ENCODE data around the gene TBC1D32. TPM values are rescaled to one million over a fixed set of nuclear protein-coding genes. Genes with fewer than 3 reads are reported as not detected.

Gene TBC1D32
- total and polyA plus RNA-seq, 2 donors (not counting 3 experiments of a cell fraction or from before 2014, with no cell fraction given): 2.5 to 4.0 TPM

DNA sequence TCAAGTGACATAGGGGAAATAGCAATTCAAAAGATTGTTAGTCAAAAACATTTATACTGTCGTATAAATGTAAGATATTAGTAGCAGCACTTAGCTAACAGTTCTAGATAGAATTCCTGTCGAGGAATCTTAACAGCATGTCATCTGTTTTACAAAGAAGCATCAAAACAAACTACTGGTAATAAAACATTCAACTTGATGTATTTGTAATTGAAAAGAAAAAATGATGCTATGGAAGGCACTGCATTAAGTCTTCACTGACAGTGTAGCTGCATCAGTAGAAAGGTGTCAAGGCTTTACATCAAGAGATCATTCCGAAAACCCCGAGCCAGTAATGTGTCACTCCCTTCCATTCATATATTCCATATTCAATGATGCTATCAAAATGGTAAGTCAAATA lies 223.5 kb downstream of the TBC1D32 start:
- no peak for DNase-seq (ENCODE audit: low read depth, low spot score)
- Histone ChIP-seq H3K27me3 (ENCODE audit: control insufficient read depth in 2 of 2, insufficient read depth in 2 of 2, low read length in 2 of 2) (no peaks in the 10 kb centered on the region), H3K4me3 (replicated peaks in 1 of 3; ENCODE audit: insufficient read depth in 1 of 3, low read depth in 1 of 3, low read length in 3 of 3) (no peak overlapping the region), H4K20me1 (replicated peaks; ENCODE audit: control insufficient read depth, extremely low read depth, insufficient read depth, low read length) (no peaks in the 10 kb centered on the region), H3K27ac (ENCODE audit: insufficient read depth, low read depth, low read length) (no peak overlapping the region), H2AFZ (ENCODE audit: low read depth, low read length) (no peak overlapping the region), H3K36me3 (ENCODE audit: control insufficient read depth in 2 of 2, extremely low read depth in 1 of 2, insufficient read depth in 2 of 2, low read length in 2 of 2) (no peaks in the 10 kb centered on the region), H3K9me1 (replicated peaks; ENCODE audit: control insufficient read depth, extremely low read depth, insufficient read depth, low read length) (no peaks in the 10 kb centered on the region), H3K9me3 (replicated peaks; ENCODE audit: control insufficient read depth, insufficient read depth, low read length) (no peaks in the 10 kb centered on the region), H3K79me2 (ENCODE audit: control insufficient read depth, insufficient read depth, low read length) (no peaks in the 10 kb centered on the region), H3K4me2 (ENCODE audit: insufficient read depth, low read length) (no peak overlapping the region), H3K4me1 (ENCODE audit: control insufficient read depth, extremely low read depth, insufficient read depth, low read length) (no peaks in the 10 kb centered on the region), H3K9ac (replicated peaks; ENCODE audit: extremely low read depth, insufficient read depth, low read length) (no peak overlapping the region)
- dilution Hi-C loops (cut with MboI; ENCODE audit: extremely low pct_ligation_motif_present, low sequenced_read_pairs): no loop called here
- intact Hi-C loops (cut with micrococcal nuclease): loop anchor here (1.0 kb wide), 1 partner anchor 8 kb away; no protein-coding TSS in a partner anchor
- no TSS peak for BruUV-seq (replicated peaks)
- CTCF ChIA-PET: no interaction called here
- TF ChIP-seq JUN (IDR thresholded peaks at IDR 0.05; ENCODE audit: borderline replicate concordance, insufficient read depth, insufficient read length, low read depth): no peak
- TF ChIP-seq, protein P1, sequence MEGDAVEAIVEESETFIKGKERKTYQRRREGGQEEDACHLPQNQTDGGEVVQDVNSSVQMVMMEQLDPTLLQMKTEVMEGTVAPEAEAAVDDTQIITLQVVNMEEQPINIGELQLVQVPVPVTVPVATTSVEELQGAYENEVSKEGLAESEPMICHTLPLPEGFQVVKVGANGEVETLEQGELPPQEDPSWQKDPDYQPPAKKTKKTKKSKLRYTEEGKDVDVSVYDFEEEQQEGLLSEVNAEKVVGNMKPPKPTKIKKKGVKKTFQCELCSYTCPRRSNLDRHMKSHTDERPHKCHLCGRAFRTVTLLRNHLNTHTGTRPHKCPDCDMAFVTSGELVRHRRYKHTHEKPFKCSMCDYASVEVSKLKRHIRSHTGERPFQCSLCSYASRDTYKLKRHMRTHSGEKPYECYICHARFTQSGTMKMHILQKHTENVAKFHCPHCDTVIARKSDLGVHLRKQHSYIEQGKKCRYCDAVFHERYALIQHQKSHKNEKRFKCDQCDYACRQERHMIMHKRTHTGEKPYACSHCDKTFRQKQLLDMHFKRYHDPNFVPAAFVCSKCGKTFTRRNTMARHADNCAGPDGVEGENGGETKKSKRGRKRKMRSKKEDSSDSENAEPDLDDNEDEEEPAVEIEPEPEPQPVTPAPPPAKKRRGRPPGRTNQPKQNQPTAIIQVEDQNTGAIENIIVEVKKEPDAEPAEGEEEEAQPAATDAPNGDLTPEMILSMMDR (IDR thresholded peaks at IDR 0.05; ENCODE audit: extremely low read depth in 1 of 2, insufficient read depth in 1 of 2, low read depth in 1 of 2, low read length in 2 of 2): no peak
- no peak for FAIRE-seq
- POLR2A ChIA-PET: no interaction called here

DNA sequence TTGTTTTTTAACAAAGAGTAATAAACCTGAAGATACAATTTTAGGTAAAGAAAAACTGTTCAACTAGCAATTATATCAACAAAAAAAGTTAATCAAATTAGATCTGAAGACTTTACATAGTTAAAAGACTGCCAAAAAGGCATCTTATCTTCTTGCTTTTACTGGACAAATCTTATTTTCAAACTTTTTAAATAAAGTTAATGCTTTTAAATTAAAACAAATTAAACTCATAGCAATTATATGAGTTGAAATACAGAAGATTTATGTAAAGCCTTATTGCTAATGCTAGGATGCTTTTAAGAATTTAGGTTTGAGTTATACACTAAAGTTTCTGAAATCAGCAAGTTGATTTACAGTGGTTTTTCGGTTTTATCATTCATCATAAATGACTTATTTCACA lies 227.3 kb downstream of the TBC1D32 start:
- ChIA-PET POLR2A (no interaction called here), CTCF (no interaction called here)
- Histone ChIP-seq H3K4me1 (ENCODE audit: control insufficient read depth, extremely low read depth, insufficient read depth, low read length) (no peaks in the 10 kb centered on the region), H3K79me2 (ENCODE audit: control insufficient read depth, insufficient read depth, low read length) (no peaks in the 10 kb centered on the region), H4K20me1 (replicated peaks; ENCODE audit: control insufficient read depth, extremely low read depth, insufficient read depth, low read length) (no peaks in the 10 kb centered on the region), H3K4me3 (replicated peaks in 1 of 3; ENCODE audit: insufficient read depth in 1 of 3, low read depth in 1 of 3, low read length in 3 of 3) (no peak overlapping the region), H3K9me1 (replicated peaks; ENCODE audit: control insufficient read depth, extremely low read depth, insufficient read depth, low read length) (no peaks in the 10 kb centered on the region), H3K36me3 (ENCODE audit: control insufficient read depth in 2 of 2, extremely low read depth in 1 of 2, insufficient read depth in 2 of 2, low read length in 2 of 2) (no peaks in the 10 kb centered on the region), H3K4me2 (ENCODE audit: insufficient read depth, low read length) (no peak overlapping the region), H2AFZ (ENCODE audit: low read depth, low read length) (no peak overlapping the region), H3K27ac (ENCODE audit: insufficient read depth, low read depth, low read length) (no peak overlapping the region), H3K9ac (replicated peaks; ENCODE audit: extremely low read depth, insufficient read depth, low read length) (no peak overlapping the region), H3K27me3 (ENCODE audit: control insufficient read depth in 2 of 2, insufficient read depth in 2 of 2, low read length in 2 of 2) (no peaks in the 10 kb centered on the region), H3K9me3 (replicated peaks; ENCODE audit: control insufficient read depth, insufficient read depth, low read length) (no peaks in the 10 kb centered on the region)
- intact Hi-C loops (cut with micrococcal nuclease) (no loop called here), dilution Hi-C loops (cut with MboI; ENCODE audit: extremely low pct_ligation_motif_present, low sequenced_read_pairs) (no loop called here)
- FAIRE-seq (no peak), DNase-seq (ENCODE audit: low read depth, low spot score) (no peak)
- TF ChIP-seq POLR2A (IDR thresholded peaks at IDR 0.05; ENCODE audit: low read depth, low read length): no peak
- TF ChIP-seq EZH2 (IDR thresholded peaks at IDR 0.05; ENCODE audit: borderline replicate concordance, low read depth, low read length, severe bottlenecking): no peak
- TF ChIP-seq MYC (IDR thresholded peaks at IDR 0.05; ENCODE audit: low read depth, low read length): no peak
- TF ChIP-seq, protein P1 (IDR thresholded peaks at IDR 0.05; ENCODE audit: extremely low read depth in 1 of 2, insufficient read depth in 1 of 2, low read depth in 1 of 2, low read length in 2 of 2): no peak
- no peak for TF ChIP-seq POLR2AphosphoS5 (IDR thresholded peaks at IDR 0.05; ENCODE audit: insufficient read depth, low read depth, low read length)
- no TSS peak for BruUV-seq (replicated peaks)

Measured in endothelial cell of umbilical vein (primary cell).